Heart right ventricle (tissue), 16 donors: ENCODE data around the gene C17orf100. TPM values are rescaled to one million over a fixed set of nuclear protein-coding genes. Genes with fewer than 3 reads are reported as not detected.

Experiments
- ATAC-seq, 8 donors: fragments of 200-7000 bp; cut with Tn5 transposase; one replicate each; pipeline ENCODE4 v1.9.1; 2020; ENCODE audit warnings: mild to moderate bottlenecking in 8 of 8, moderate library complexity in 8 of 8, moderate number of reproducible peaks in 1 of 8
- DNase-seq, 2 donors: peaks; one replicate each; pipeline ENCODE4 v3.0.0-alpha.2; 2020
- H3K27ac ChIP-seq, 10 donors: fragments of 200-600 bp; sonication (generic) in 2 of 10; one replicate each; pipeline versions ENCODE4 v1.5.0 to v1.8.0; 2020 to 2022; ENCODE audit warnings: mild to moderate bottlenecking in 3 of 10
- H3K27me3 ChIP-seq, 7 donors: fragments of 200-600 bp; one replicate each; pipeline ENCODE4 v1.8.0; 2021 to 2022; ENCODE audit warnings: mild to moderate bottlenecking in 2 of 7
- H3K36me3 ChIP-seq, 9 donors: fragments of 200-600 bp; sonication (generic) in 1 of 9; one replicate each; pipeline versions ENCODE4 v1.5.0 to v1.8.0; 2020 to 2022; ENCODE audit warnings: mild to moderate bottlenecking in 2 of 9
- H3K4me1 ChIP-seq, 9 donors: fragments of 200-600 bp; sonication (generic) in 1 of 9; one replicate each; pipeline versions ENCODE4 v1.5.0 to v1.8.0; 2020 to 2022; ENCODE audit warnings: mild to moderate bottlenecking in 4 of 9
- H3K4me3 ChIP-seq, 10 donors: fragments of 200-600 bp; sonication (generic) in 2 of 10; one replicate each; pipeline versions ENCODE4 v1.5.0 to v1.8.0; 2020 to 2022; ENCODE audit warnings: mild to moderate bottlenecking in 7 of 10, moderate library complexity in 2 of 10
- H3K9me3 ChIP-seq, 11 donors: fragments of 200-600 bp in 10 of 11; sonication (generic) in 2 of 11; one replicate each; pipeline versions ENCODE4 v1.5.0 to v1.8.0; 2013 to 2022; ENCODE audit warnings: mild to moderate bottlenecking in 2 of 11, control low read depth in 1 of 11, moderate library complexity in 1 of 11
- WGBS, 2 donors: extraction: QIAGEN DNeasy Blood & Tissue Kit; methylation state at CpG; one replicate each; pipeline ENCODE4 v1.1.7; 2013; ENCODE audit warnings: inconsistent platforms in 1 of 2; 5-methylcytosine and 5-hydroxymethylcytosine counted together
- intact Hi-C, 10 donors: fragments of 100-400 bp; cut with DNase I; formaldehyde crosslinking; loops; one replicate each; pipeline versions ENCODE4 v1.11.1 to v1.14.2; 2022
- polyA plus RNA-seq, 2 donors: library from polyadenylated mRNA; stranded (reverse); fragments of 200-250 nt; gene quantifications; one replicate each; pipeline ENCODE4 v1.2.3, GENCODE V29; 2013
- total RNA-seq, 10 donors: library from RNA; stranded (reverse); fragmentation: NEBNext Ultra II Directional in 3 of 10; extraction: Animal tissue kit (Norgen Biotek cat#: 25700) in 3 of 10; gene quantifications; one replicate each; pipeline versions ENCODE4 v1.2.1 to v1.2.4, GENCODE V29; 2021 to 2023
- TF ChIP-seq, protein P1 (sequence below), 9 donors: fragments of 200-600 bp; sonication (generic) in 2 of 9; IDR thresholded peaks; one replicate each; pipeline versions ENCODE4 v1.5.0 to v1.8.0; 2021 to 2022; ENCODE audit warnings: antibody characterized with exemption in 9 of 9, mild to moderate bottlenecking in 5 of 9, moderate library complexity in 1 of 9
- donor health status: Arrhythmogenic right ventricular cardiomyopathy.
- donor health status: ischemic (EF 13 %, LVEDD 7.1; RV severe dilation, severe dysfunction).
- donor health status: healthy with polysubstance abuse.
- donor health status: DM: no; HTN: yes; CAD: no.
- donor health status: DM: no; HTN: no; CAD: no.
- donor health status: ischemic (EF 25% LVEDD 6.9; RV normal size, moderate dysfunction).
- donor health status: ischemic (EF 25% LVEDD 5.7; RV mildly dilated, moderate dysfunction).
- donor health status: healthy.
- donor health status: DM: yes; HTN: yes; CAD: no.
- donor health status: Ischemic cardiomyopathy.
- donor health status: ischemic (EF 35%, LVEDD 5.7; RV mildly dilated, moderate dysfunction).
- donor health status: nonischemic (EF 11% LVEDD 7.7; RV severe dilation, severe dysfunction).
- donor health status: DM: yes; HTN: yes; CAD: no.
- donor health status: PGD.
- donor health status: ischemic (EF 29% LVEDD 5.4; RV normal size, mild dysfunction).
- donor health status: nonischemic (EF 23%, LVEDD 6.1; RV moderate dilation, normal function).

The C17orf100 gene
- total and polyA plus RNA-seq, 12 donors: 0.30 to 1.4 (median 0.73) TPM; not detected in 1

DNA sequence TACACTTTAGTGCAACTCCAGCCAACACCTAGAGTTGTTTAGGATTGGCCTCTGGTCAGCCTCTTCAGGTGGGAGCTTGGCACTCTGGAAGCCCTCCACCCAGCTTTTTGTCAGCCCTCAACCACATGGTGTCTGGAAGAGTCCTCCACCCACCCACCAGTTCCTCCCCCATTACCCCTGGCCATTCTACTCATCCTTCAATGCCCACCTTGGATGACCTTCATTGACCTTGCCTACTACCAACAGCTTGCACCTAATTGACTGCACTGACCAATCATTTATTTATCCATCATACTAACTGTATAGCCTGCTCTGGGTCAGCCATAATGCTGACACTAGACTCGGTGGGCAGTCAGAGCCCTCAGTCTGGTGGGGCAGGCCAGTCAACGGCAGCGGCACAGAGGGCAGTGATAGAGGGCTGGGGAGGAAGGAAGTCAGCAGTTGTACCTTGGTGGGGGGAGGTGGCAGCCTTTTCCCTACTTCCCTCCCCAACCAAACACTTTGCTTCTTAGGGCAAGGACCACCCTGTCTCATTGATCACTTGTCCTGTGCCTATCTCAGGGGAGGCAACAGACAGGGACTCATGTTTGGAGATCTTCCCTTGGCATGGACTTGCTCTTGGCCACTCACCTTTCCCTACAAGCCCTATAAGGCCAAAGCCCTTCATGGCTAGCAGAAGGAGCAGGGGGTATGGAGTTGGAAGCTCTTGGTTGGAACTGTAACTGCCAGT, 32.3 kb downstream of the C17orf100 start:
- peaks cover 0 to 24% (median 21%) of the 10 kb centered on the region in 7 donors for H3K27me3 ChIP-seq
- WGBS, 2 donors: 86 to 89% methylated on average over 3 of the region's 3 CpGs
- no peaks in the 10 kb centered on the region for H3K36me3 ChIP-seq
- no peak overlapping the region for H3K27ac ChIP-seq
- no peaks in the 10 kb centered on the region for H3K4me1 ChIP-seq
- no peak overlapping the region for H3K4me3 ChIP-seq
- intact Hi-C loops: no loop called here
- no peak for DNase-seq
- no peak for ATAC-seq
- no peaks in the 10 kb centered on the region for H3K9me3 ChIP-seq
- TF ChIP-seq, protein P1, sequence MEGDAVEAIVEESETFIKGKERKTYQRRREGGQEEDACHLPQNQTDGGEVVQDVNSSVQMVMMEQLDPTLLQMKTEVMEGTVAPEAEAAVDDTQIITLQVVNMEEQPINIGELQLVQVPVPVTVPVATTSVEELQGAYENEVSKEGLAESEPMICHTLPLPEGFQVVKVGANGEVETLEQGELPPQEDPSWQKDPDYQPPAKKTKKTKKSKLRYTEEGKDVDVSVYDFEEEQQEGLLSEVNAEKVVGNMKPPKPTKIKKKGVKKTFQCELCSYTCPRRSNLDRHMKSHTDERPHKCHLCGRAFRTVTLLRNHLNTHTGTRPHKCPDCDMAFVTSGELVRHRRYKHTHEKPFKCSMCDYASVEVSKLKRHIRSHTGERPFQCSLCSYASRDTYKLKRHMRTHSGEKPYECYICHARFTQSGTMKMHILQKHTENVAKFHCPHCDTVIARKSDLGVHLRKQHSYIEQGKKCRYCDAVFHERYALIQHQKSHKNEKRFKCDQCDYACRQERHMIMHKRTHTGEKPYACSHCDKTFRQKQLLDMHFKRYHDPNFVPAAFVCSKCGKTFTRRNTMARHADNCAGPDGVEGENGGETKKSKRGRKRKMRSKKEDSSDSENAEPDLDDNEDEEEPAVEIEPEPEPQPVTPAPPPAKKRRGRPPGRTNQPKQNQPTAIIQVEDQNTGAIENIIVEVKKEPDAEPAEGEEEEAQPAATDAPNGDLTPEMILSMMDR (IDR thresholded peaks at IDR 0.05): no peak

DNA sequence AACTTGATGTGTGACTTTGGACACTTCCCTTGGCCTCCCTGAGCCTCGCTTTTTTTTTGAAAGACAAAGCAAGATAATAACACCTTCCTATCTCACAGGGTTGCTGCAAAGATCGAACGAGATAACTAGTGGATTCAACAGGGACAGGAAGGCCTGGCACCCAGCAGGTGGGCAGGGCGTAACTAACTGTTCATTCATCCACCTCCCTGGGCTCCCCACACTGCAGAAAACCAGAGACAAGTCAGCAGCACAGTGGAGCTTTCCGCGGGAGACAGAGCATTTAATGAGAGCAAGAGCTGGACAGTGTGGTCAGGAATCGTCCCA, 32.9 kb downstream of the C17orf100 start:
- Histone ChIP-seq H3K9me3 (no peaks in the 10 kb centered on the region), H3K4me3 (no peak overlapping the region), H3K36me3 (no peaks in the 10 kb centered on the region), H3K27ac (no peak overlapping the region), H3K4me1 (no peaks in the 10 kb centered on the region), H3K27me3 (peaks cover 0 to 19% (median 18%) of the 10 kb centered on the region in 7 donors)
- TF ChIP-seq, protein P1 (IDR thresholded peaks at IDR 0.05): no peak
- DNase-seq: no peak
- 47 to 49% methylated on average over 7 of the region's 7 CpGs for WGBS, 2 donors
- ATAC-seq: no peak
- intact Hi-C loops: no loop called here

DNA sequence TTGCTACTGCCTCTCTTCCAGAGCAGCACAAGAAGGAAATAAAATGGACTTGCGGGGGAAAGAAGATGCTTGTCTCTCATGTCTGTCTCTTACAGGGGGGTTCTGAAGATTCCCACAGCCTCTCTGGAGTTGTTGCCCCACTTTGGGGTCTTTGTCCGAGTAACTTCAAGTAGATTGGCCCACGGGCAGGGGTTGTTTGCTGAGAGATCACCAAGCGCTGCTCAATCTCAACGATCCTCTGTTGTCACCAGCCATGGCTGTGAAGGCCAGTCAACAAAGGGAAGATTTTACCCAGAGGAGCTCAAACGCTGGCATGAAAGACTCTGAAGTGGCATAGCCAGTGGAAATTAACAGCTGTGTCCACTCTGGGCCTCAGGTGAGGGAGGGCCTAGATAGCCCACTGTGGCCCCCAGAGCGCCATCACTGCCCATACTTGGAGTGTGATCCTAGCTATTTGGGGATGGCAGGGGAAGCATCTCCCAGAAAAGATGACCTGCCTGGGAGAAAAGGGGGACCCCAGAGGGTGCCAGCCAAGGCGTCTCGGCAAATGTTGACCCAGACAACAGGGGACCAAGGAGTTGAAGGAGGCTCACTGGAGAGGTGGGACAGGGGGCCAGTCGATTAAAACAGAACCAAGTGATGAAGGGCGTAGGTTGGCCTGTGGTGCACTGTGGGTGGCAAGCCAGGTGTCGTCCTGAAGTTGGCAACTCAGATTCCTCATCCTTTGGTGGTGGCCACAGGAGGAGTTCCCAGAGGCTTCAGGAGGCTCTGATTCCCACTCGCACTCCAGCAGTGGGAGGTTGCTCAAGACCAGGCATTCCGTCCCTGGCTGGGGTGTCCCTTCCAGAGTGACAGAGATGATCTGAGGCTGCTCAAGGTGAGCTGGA, 33.6 kb downstream of the C17orf100 start:
- no peaks in the 10 kb centered on the region for H3K4me1 ChIP-seq
- no peak overlapping the region for H3K4me3 ChIP-seq
- peaks cover 0 to 21% (median 17%) of the 10 kb centered on the region in 7 donors for H3K27me3 ChIP-seq
- ATAC-seq (no peak), DNase-seq (no peak)
- TF ChIP-seq, protein P1 (IDR thresholded peaks at IDR 0.05): no peak
- no peaks in the 10 kb centered on the region for H3K36me3 ChIP-seq
- intact Hi-C loops: no loop called here
- WGBS, 2 donors: 76 to 78% methylated on average over 14 of the region's 14 CpGs
- no peak overlapping the region for H3K27ac ChIP-seq
- H3K9me3 ChIP-seq: no peaks in the 10 kb centered on the region

DNA sequence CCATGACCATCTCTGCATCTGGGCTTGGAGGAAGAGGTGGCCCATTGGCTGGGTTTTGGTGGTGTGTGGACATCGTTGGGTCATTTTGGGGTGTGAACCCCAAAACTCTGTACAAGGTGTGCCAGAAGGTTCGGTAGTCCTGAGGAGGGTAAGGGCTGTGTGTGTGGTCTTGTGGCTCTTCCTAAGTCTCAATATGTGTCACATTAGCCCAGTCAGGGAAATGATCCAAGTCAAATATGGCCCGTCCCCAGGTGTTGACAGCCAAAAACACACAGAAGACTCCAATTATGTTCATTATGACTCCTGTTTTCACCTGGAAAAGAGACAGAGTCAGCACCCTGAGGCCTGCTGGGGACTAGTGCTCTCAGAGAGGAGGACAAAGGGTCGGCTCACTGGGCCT, 34.5 kb downstream of the C17orf100 start:
- no peak for ATAC-seq
- TF ChIP-seq, protein P1 (IDR thresholded peaks at IDR 0.05): no peak
- peaks cover 0 to 25% (median 14%) of the 10 kb centered on the region in 7 donors for H3K27me3 ChIP-seq
- H3K4me3 ChIP-seq: no peak overlapping the region
- no peak overlapping the region for H3K27ac ChIP-seq
- 80 to 82% methylated on average over 4 of the region's 4 CpGs for WGBS, 2 donors
- no peaks in the 10 kb centered on the region for H3K9me3 ChIP-seq
- intact Hi-C loops: no loop called here
- no peaks in the 10 kb centered on the region for H3K4me1 ChIP-seq
- no peak for DNase-seq
- H3K36me3 ChIP-seq: no peaks in the 10 kb centered on the region
